Left colon (tissue), 2 donors: ENCODE data around the gene HKDC1. TPM values are rescaled to one million over a fixed set of nuclear protein-coding genes. Genes with fewer than 3 reads are reported as not detected.
"Not testable (repeated sequence)": the region's sequence is repeated elsewhere in the genome, so short reads cannot be mapped to it uniquely, and the experiment has no call there.

Source experiments
- ATAC-seq: fragments of 200-7000 bp; cut with Tn5 transposase; one replicate; pipeline ENCODE4 v1.9.1; 2020; ENCODE audit warnings: mild to moderate bottlenecking, moderate library complexity
- DNase-seq, 2 donors: peaks; one replicate each; pipeline ENCODE4 v3.0.0-alpha.2; 2020
- intact Hi-C, 2 donors: fragments of 100-400 bp; cut with DNase I in 1 of 2; cut with micrococcal nuclease in 1 of 2; formaldehyde crosslinking; loops; one replicate each; pipeline versions ENCODE4 v1.11.2 to v1.14.0; 2022; cut with DNase I, micrococcal nuclease
- long read RNA-seq: library from polyadenylated mRNA; unstranded; transcript quantifications from one replicate; pipeline ENCODE4 v2.0.0, GENCODE V29; 2021
- total RNA-seq, 2 donors: library from RNA; stranded (reverse); fragmentation: NEBNext Ultra II Directional; extraction: Animal tissue kit (Norgen Biotek cat#: 25700); gene quantifications; one replicate each; pipeline ENCODE4 v1.2.1, GENCODE V29; 2021
- donor health status: DM: no; HTN: no; CAD: no.
- donor health status: DM: yes; HTN: yes; CAD: no.

The HKDC1 gene, protein sequence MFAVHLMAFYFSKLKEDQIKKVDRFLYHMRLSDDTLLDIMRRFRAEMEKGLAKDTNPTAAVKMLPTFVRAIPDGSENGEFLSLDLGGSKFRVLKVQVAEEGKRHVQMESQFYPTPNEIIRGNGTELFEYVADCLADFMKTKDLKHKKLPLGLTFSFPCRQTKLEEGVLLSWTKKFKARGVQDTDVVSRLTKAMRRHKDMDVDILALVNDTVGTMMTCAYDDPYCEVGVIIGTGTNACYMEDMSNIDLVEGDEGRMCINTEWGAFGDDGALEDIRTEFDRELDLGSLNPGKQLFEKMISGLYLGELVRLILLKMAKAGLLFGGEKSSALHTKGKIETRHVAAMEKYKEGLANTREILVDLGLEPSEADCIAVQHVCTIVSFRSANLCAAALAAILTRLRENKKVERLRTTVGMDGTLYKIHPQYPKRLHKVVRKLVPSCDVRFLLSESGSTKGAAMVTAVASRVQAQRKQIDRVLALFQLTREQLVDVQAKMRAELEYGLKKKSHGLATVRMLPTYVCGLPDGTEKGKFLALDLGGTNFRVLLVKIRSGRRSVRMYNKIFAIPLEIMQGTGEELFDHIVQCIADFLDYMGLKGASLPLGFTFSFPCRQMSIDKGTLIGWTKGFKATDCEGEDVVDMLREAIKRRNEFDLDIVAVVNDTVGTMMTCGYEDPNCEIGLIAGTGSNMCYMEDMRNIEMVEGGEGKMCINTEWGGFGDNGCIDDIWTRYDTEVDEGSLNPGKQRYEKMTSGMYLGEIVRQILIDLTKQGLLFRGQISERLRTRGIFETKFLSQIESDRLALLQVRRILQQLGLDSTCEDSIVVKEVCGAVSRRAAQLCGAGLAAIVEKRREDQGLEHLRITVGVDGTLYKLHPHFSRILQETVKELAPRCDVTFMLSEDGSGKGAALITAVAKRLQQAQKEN
- total RNA-seq, result 10 to 100 TPM; 24.9 to 37.8 TPM
- long read RNA-seq, partial matches to known transcripts, result 75 of 85 reads
- long read RNA-seq, other reads (novel, unspliced or antisense), result 9 of 85 reads

DNA sequence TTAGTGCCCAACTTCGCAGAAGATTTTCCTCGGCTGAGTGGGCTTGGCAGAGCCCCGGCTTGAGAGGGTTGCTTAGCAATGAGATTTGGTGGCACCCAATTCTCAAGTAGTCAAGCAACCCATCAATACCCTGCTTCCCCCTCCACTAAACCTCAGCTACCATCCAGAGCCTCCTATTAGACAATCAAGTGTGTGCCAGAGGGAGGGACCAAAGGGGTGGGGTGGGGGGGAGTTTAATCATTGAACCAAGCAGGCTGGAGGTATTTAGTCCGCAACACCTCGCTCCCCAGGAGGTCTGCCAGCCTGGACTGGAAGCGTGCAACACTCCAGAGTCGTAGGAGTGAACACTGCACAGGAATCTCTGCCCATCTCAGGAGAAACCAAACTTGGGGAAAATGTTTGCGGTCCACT is at the start of gene HKDC1:
HKDC1 (plus strand) TSS at position 292 of the 411 bp plus-strand sequence; CDS start at position 396, 104 bp downstream.
- no peak for ATAC-seq
- intact Hi-C loops, result no loop called here
- DNase-seq, result no peak

DNA sequence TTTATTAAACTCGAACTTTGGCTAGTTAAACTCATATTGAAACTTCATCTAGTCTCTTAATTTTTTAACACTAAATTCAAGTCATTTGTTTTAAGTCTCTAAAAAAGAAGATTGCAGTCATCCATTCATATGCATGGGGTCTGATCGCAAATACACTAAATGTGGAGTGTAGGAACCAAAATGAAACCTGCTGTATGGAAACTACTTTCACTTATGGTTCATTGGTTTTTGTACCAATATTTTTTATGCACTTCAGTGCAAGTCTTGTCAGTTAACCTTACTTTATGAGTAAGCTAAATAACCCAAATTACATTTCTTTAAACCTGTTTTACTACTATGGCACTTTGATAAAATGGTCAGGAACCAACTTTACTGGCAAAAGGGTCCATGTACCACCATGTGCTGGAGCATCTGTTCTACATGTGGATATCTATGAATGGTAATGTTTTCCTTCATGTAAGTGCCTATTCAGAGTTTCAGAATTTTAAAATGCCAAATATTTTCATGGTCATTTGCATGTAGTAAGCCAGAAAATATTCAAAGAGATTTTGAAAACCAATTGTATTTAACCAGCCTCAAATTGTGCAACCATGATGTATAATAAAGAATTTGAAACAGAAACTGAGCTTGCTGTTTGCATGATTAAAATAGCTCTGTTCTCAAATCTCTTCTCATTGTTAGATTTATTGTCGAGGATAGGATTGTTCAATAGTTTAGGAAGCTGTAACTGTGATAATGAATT is 47.7 kb upstream of the HKDC1 start:
- intact Hi-C loops, result no loop called here
- DNase-seq, result no peak
- no peak for ATAC-seq

DNA sequence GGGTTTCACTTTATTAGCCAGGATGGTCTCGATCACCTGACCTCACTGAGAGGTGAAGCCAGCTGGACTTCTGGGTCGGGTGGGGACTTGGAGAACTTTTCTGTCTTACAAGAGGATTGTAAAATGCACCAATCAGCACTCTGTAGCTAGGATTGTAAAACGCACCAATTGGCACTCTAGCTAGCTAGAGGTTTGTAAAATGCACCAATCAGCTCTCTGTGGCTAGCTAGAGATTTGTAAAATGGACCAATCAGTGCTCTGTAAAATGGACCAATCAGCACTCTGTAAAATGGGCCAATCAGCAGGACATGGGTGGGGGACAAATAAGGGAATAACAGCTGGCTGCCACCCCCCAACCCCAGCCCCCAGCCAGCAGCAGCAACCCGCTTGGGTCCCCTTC is 44.8 kb upstream of the HKDC1 start:
- intact Hi-C loops, DNase-seq, ATAC-seq: not testable (repeated sequence)

DNA sequence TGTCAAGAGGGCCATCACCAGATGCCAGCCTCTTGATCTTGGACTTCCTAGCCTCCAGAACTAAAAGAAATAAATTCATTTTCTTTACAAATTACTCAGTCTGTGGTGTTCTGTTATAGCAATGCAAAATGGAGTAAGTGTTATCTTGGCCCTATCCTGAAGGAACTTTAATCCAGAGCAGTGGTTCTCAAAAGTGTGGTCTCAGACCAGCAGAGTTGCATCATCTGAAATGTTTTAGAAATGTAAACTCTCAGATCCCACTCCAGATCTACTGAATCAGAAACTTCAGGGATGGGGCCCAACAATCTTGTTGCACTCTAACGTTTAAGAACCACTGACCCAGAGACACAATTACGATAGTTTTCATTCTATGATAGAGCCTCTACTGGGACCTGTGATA is 43.3 kb upstream of the HKDC1 start:
- DNase-seq, result no peak
- intact Hi-C loops, result no loop called here
- ATAC-seq, result no peak

DNA sequence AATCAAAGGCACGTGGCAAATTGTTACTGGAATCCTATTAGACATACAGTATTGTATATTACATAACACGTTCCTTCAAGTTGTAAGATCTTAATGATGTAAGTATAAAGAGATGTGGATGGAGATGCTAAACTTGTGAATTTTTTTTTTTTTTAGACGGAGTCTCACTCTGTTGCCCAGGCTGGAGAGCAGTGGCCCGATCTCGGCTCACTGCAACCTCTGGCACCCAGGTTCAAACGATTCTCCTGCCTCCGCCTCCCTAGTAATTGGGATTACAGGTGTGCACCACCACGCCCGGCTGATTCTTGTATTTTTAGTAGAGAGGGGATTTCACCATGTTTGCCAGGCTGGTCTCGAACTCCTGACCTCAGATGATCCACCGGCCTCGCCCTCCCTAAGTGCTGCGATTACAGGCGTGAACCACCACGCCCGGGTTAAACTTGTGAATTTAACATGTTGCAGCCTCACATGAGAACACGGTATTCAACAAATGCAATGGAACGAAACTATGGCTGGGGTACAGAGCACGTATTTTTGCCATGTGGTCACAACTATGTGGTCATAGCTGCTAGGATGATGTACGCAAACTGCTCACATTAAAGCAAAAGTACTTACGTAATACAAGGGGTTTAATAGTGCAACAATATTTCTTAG is 40.9 kb upstream of the HKDC1 start:
- DNase-seq, result peak; percentile 23 to 26
- intact Hi-C loops, result no loop called here
- peak; percentile 43 for ATAC-seq

DNA sequence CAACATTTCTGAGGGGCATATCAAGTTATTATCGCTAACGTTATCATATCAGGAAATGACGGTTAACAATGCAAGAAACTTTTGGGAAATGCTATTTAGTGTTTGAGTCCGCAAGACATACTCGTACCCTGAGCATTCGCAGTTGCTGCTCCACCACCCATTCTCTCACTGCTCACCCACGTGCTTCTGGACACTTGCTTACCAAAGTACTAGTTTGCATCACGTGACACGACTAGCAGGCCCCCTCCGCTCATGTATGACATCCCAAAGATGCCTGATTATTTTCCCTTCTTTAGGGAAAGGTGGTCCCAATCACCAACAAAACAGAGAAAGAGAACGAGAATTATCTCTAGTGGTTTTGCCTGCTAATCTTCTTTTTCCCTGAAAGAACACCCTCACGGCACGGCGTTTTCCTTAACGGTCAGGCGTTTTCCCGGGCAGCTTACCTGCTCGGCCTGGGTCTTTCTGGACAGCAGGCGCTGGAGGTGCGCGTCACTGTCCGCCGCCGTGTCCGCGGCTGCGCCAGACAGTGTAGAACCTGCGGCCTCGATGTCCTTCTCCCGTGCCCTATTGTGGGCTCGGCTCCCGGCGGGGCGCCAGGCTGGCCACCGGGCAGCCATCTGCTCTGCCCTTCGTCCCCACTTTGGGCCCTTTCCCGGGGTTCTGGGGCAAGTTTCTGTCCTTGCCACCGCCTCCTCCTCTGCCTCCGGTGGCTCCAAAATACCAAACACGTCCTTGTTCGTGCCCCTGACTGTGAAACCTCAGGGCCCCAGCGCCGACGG is 40.2 kb upstream of the HKDC1 start, which contains the start of gene SUPV3L1:
SUPV3L1 (plus strand) TSS at position 492 of the 782 bp plus-strand sequence; CDS start at position 550, 58 bp downstream.
- intact Hi-C loops, result no loop called here
- ATAC-seq (peak; percentile 94), DNase-seq (peak; percentile 92 to 96)

DNA sequence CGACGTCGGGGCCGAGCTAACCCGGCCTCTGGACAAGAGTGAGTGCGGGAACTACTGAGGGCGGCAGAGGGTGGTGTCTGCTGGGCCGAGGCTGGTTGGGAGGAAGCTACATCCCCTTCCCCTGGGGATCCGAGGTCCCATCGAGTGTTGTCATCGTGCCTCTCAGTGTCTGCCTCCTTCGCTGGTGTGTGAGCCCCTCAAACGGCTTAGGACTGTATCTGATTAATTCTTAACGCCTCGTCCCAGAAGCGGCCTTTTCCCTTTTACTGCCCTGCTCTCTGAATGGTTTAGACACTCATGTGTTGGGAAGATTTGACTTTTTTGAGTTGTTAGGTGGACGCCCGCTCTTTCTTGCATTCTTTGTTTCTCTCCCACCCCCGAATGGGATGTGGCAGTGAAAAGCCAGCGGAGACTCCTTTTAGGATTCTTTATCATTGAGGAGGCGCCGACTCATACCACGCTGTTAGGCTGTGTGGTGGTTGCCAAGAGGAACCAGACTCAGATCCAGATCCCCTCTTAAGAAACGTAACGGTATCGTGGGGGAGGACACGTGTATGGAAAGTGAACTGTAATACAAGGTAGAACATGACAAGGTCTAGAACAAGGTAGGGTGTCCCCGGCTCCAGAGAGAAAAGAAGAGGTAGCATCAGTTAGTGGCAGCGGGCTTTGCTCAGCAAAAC is 39.5 kb upstream of the HKDC1 start:
- DNase-seq, result no peak
- ATAC-seq, result no peak
- intact Hi-C loops, result no loop called here

DNA sequence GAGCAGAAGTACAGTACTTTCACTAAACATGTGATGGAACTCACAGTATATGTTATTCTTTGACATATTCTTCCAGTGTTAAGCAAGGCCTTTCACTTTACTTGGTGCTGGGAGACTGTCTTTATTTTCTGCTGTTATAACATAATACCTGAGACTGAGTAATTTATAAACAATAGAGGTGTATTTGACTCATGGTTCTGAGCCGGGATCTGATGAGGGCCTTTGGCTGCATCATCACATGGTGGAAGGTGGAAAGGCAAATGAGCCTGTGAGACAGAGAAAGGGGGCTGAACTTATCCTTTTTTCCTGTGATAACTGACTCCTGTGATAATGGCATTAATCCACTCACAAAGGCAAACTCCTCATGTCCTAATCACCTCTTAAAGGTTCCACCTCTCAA is 38.7 kb upstream of the HKDC1 start:
- ATAC-seq, result no peak
- intact Hi-C loops, result no loop called here
- no peak for DNase-seq

DNA sequence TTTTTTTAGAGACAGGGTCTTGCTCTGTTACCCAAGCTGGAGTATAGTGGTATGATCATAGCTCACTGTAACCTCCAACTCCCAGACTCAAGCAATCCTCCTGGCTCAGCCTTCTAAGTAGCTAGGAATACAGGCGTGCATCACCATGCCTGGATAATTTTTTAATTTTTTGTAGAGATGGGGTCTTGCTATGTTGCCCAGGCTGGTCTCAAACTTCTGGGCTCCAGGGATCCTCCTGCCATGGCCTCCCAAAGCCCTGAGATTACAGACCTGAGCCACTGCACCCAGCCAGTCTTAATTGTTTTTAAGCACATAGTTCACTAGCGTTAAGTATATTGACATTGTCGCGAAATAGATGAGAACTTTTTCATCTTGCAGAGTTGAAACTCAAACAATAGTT is 38.1 kb upstream of the HKDC1 start:
- DNase-seq, result no peak
- intact Hi-C loops, result no loop called here
- ATAC-seq, result no peak

DNA sequence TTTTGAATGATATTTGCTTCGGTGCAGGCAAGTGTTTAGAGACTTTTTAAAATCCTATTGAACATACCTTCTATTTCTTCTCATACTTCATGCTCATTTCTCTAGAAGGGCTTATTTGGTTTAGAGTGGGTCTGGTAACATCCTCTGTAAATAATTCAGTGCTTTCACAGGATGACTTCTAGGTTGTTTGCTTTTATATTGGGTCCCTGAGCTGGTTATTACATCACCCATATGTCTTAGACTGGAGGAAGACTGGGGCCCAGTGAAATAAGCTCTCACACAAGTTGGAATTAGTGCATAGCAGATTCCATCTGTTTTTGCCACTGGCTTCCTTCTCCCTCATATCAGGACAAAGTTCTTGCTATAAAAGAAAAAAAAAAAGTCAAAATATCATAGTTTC is 33.6 kb upstream of the HKDC1 start:
- ATAC-seq, result no peak
- intact Hi-C loops, result no loop called here
- no peak for DNase-seq

DNA sequence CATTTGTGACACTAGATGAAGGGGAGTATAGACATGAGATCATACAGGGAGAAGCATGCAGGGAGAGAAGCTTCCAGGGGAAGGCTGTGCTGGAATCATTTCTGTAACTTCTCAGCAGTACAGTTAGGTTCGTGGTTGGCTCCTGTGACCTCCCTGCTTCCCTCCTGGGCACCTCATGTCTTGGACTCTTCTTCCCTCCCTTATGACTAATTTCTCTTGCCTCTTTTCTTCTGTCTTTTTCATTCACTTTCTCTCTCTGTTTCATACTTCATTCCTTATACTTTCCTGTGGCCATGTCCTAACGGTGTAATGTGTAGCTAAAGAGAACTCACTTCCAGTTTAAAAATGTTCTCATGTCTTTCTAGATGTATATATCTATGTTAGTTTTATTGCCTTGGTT is 19.1 kb upstream of the HKDC1 start:
- intact Hi-C loops, result no loop called here
- DNase-seq (no peak), ATAC-seq (no peak)

DNA sequence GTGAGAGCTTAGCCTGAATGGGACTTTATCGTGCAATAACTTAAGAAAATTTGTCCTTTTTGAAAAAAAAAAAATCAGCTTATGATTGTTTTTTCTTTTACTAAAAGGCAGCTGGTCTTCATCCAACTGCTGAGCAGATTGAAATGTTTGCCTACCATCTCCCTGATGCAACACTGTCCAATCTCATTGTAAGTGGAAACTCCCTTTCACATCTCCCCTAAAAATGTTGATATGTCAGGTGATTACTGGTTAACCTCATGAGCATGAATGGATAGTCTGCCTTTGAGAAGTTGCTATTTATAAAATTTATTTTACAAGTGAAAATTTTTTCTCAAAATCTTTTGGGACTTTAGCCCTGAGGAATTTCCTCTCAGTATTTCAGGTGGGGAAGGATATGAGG is 17.8 kb upstream of the HKDC1 start:
- ATAC-seq, result no peak

DNA sequence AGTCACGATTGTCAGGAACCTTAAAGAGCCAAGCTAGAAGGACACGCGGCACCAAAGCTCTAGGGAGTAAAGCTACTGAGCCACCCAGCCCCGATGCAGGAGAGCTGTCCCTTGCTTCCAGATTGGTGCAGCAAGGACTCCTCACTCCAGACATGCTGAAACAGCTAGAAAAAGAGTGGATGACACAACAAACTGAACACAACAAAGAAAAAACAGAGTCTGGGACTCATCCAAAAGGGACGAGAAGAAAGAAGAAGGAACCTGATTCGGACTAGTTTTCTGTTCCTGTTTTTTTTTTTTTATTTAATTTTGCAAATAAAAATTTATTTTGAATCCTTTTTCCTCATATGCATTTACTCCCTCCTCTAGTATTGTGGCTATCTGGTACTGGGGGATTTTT is 11.4 kb upstream of the HKDC1 start:
- ATAC-seq (no peak), DNase-seq (no peak)
- intact Hi-C loops, result no loop called here

More for the DNA sequence above, 17.8 kb upstream of the HKDC1 start:
- DNase-seq, result no peak
- intact Hi-C loops, result no loop called here

DNA sequence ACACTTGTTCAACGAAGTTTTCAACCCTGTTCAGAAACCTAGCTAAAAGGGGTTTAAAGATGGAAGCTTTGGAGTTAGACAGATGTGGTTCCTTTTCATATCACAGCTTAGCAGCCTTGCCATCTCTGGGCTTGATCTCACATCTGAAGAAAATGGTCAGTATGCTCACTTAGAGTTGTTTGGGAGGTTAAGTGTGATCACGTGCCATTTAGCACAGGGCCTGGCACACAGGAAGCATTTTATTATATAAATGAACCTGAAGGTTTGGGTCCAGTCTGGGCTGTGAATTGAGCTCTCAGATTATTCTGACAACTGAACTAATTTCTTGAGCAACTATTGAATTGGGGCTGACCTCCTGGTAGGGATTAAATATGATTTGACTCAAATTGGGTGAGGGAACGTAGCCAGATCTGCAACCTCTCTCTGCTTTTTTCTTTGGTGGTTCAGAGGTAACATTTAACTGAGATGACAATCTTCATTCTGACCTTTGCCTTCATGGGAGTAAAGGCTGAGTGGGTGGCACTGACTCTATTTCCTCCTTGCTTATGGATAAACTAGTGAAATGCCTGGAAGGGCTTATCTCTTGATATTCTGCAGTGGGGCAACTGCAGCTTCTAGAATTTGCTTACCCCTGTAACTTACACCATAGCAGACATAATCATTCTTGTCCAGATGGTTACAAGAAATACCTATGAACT is 10.2 kb upstream of the HKDC1 start:
- intact Hi-C loops, result no loop called here
- no peak for DNase-seq
- peak; percentile 90 for ATAC-seq

DNA sequence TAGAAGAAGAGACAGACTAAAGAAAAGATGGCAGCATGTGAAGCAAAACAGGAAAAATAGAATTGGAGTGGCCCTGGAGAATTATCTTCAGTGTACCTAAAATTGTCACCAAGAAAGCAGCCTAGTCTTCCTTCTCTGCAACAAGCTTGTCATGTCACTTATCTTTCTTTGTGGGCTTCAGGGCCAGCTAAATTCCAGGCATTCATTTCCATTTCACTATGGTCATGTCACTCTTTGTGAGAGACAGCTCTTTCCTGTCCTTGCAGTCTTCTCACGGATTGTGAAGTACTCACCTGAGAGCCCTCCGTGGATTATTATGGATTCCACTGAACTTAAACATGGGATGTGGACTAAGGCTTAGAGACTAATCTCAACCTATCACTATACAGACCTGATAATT is 9.0 kb upstream of the HKDC1 start:
- intact Hi-C loops, result no loop called here
- ATAC-seq, result no peak
- DNase-seq, result no peak

DNA sequence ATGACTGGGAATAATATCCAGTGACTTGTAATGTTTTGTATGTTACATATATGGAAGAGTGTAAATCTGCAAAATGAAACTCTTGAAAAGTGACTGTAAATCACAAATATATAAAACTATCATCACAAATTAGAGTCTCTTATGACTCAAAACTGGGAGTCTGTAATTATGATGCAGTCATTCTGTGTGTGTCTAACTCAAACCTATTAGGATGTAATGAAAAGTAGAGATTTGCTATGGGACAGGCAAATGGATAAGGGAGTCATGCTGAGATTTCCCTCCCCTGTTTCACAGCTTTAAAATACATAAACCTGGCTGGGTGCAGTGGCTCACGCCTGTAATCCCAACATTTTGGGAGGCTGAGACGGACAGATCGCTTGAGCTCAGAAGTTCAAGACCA is 8.6 kb upstream of the HKDC1 start:
- no peak for ATAC-seq
- intact Hi-C loops, result no loop called here

More for the DNA sequence above, 8.6 kb upstream of the HKDC1 start:
- DNase-seq, result no peak
